Stimulated activated CD4-positive, alpha-beta T cell treated with anti-CD3 and anti-CD28 coated beads, Interleukin-15, amount 100 ng/mL, for 1 hour (primary cell): Measurements from ENCODE around the gene FANCD2OS.
"Not testable (repeated sequence)": the region's sequence is repeated elsewhere in the genome, so short reads cannot be mapped to it uniquely, and the experiment has no call there.

Source experiments
- DNase-seq, 2 donors: peaks; one replicate each; pipeline ENCODE4 v3.0.0-alpha.2; 2020; ENCODE audit warnings: low read depth in 1 of 2, low spot score in 1 of 2

Gene FANCD2OS

DNA sequence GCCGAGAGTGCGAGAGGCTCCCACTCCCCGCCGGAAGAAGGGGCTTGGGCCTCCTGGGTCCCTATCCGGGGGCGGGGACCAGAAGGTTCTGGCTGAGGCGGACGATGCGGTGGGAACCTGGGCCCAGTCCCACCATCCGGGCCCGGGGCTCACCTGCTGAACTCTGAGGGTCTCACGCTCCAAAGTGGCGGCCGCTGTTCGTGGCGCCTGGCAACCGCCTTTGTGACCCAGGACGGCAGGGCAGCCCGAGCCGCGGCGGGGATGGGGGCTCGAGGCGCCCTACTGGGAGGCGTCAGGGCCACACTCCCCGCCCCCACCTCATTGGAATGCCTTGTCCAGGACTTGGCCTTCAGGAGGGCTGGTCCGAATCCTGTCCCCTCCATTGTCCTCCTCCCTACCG is at the start of gene FANCD2OS:
TSS of gene FANCD2OS (minus strand) at position 165 of the 400 bp plus-strand sequence. CDS start 3,481 bp downstream, outside the sequence.
- DNase-seq = no peak

- DNase-seq = no peak
Measured at GRCh38 chr3:10157031-10157430, 49.0 kb upstream of the FANCD2OS start.

GRCh38 chr3:10155658-10156057 is 47.6 kb upstream of the FANCD2OS start:
- no peak for DNase-seq

GRCh38 chr3:10155123-10155472 is 47.0 kb upstream of the FANCD2OS start:
- DNase-seq = no peak

- DNase-seq = no peak
Measured at GRCh38 chr3:10154335-10155122, 46.5 kb upstream of the FANCD2OS start.

GRCh38 chr3:10150987-10151386 is 42.9 kb upstream of the FANCD2OS start:
- DNase-seq = no peak

GRCh38 chr3:10149226-10149625 is 41.2 kb upstream of the FANCD2OS start:
- no peak for DNase-seq

DNA sequence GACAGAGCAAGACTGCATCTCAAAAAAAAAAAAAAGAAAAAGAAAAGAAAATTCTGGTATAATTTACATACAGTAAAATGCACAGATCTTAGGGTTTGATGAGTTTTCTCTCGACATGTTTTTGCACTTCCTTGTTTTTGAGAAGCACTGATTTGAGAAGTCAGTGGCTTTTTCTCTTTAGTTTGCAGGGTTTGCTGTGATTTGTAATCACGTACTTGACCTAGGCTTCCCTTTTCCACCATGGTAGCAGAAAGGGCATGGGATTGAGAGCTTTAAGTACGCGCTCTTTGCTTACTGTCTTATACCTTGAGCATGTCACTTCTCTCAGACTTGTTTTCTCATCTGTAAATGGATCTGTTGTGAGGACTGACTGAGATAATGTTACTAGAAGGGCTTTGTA is 37.6 kb upstream of the FANCD2OS start:
- DNase-seq = no peak

- DNase-seq = no peak
Measured at GRCh38 chr3:10142707-10143560, 34.9 kb upstream of the FANCD2OS start.

DNA sequence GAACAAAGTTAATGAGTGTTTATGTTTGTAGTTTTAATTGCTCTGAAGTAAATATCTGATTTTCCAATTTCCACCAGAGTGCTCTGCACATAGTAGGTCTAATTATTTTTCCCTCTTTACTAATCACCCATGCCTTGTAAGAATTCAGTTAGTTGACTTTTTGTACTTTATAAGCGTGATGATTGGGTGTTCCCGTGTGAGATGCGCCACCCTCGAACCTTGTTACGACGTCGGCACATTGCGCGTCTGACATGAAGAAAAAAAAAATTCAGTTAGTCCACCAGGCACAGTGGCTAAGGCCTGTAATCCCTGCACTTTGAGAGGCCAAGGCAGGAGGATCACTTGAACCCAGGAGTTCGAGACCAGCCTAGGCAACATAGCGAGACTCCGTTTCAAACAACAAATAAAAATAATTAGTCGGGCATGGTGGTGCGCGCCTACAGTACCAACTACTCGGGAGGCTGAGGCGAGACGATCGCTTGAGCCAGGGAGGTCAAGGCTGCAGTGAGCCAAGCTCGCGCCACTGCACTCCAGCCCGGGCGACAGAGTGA is 33.0 kb upstream of the FANCD2OS start:
- no peak for DNase-seq

DNA sequence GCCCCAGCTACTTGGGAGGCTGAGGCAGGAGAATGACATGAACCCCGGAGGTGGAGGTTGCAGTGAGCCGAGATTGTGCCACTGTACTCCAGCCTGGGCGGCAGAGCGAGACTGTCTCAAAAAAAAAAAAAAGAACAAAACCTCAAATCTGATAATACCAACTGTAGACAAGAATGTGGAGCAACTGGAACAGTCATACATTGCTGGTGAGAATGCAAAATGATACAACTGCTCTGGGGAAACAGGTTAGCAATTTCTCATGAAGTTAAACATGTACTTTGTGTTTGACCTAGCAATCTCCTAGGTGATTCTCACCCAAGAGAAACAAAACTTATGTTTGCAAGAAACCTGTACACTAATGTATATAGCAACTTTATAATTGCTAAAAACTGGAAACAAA is 29.1 kb upstream of the FANCD2OS start:
- DNase-seq = no peak

- no peak for DNase-seq
Measured at GRCh38 chr3:10136426-10137005, 28.5 kb upstream of the FANCD2OS start.

DNA sequence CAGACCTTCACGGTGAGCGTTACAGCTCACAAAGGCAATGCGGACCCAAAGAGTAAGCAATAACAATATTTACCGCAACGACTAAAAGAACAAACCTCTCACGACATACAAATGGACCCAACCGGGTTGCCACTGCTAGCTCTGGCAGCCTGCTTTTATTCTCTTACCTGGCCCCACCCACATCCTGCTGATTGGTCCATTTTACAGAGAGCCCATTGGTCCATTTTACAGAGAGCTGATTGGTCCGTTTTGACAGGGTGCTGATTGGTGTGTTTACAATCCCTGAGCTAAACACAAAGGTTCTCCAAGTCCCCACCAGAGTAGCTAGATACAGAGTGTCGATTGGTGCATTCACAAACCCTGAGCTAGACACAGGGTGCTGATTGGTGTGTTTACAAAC is 27.8 kb upstream of the FANCD2OS start:
- not testable (repeated sequence) for DNase-seq

DNA sequence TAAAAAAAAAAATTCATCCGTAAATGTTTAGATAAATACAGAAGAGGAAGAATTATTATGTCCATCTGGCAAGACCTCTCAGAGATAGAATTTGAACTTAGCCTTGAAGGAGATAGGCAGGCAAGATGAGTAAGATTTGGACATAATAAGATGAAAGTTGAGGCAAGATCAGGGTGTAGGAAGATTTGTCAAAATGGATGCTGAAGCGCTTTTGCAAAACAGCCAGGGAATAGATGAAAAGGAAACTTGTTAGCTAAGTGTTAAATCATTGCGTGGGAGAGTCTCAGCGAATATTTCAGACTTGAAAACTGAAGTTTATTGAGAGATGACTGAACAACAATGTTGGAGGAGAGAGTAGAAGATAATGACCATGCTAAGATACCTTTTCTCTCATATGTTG is 14.7 kb upstream of the FANCD2OS start:
- no peak for DNase-seq

- DNase-seq = no peak
Measured at GRCh38 chr3:10121064-10121463, 13.0 kb upstream of the FANCD2OS start.

DNA sequence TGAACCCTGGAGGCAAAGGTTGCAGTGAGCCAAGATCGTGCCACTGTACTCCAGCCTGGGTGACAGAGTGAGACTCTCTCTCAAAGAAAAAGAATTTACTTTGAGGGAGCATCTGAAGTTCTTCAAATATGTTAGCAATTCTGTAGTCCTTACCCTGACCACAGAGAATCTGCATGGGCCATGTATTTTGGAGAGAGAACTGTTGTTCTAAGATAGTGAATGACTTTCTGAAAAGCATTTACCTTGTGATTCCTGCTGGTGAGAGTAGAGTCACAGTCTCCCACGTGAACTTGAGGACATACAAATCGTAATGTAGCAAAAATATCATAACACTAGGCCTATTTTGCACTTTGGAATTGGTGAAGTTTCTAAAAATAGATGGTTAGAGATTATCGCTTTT is 11.3 kb upstream of the FANCD2OS start:
- no peak for DNase-seq

- DNase-seq = no peak
Measured at GRCh38 chr3:10116928-10117327, 8.9 kb upstream of the FANCD2OS start.

GRCh38 chr3:10116138-10116460 is 8.0 kb upstream of the FANCD2OS start:
- no peak for DNase-seq

DNA sequence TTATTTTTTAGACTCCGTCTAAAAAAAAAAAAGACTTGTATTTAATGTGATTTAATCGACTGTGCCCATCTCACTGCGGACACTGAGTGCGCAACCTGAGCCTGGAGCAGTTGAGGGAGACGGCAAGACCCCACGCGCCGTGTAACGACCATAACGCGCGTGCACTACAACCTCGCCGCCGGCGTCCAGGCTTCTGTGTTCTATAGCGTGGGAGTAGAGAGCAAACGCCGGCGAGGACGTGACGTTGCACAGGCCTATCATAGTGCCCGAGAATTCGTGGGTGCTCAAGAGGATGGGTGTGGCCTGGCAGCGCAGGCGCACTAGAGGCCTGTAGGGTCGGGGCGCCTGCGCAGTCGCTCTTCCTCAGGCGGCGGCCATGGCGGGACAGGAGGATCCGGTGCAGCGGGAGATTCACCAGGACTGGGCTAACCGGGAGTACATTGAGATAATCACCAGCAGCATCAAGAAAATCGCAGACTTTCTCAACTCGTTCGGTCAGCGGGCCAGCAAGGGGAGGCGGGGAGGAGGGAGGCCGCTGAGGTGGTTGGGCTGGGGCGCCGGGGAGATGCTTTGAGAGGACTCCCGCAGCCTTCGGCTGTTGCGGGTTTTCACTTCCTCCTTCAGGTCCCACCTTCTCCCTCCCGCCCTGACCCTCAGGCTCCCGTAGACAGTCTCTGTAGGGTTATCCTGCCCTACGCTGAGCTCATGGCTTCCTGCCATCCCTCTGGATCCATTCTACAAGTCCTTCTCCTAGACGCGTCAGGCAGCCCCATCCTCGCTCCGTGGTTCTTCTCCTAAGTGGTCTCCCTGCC is 7.5 kb upstream of the FANCD2OS start, which contains the start of gene BRK1:
TSS of gene BRK1 (plus strand) at position 350 of the 812 bp plus-strand sequence. CDS start at position 377, 27 bp downstream.
- peak; percentile 83 to 84 for DNase-seq

- no peak for DNase-seq
Measured at GRCh38 chr3:10106919-10107318, 1.1 kb downstream of the FANCD2OS start.

DNA sequence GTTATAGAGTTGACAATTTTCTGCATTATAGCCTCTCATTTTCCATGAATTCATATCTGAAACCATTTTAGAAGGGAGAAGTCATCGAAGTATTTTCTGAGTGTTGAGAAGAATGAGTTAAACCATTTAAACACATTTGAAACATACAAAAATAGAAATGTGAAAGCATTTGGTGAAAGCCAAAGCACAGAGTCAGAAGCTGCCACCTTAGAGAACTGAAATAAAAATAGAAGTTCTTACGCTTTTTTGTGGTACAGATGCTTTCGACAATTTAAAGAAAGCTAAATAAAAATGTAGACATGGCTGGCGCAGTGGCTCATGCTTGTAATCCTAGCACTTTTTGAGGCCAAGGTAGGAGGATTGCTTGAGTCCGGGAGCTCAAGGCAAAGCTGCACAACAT is 9.0 kb downstream of the FANCD2OS start:
- no peak for DNase-seq
